ENCODE data around the gene TIGD1.

The TIGD1 gene

GRCh38 chr2:232586943-232587505, 36.7 kb upstream of the TIGD1 start:
- no peak overlapping the region for H3K27ac ChIP-seq
- H3K27me3 ChIP-seq (ENCODE audit: insufficient read depth, low read depth): no peaks in the 10 kb centered on the region
- TF ChIP-seq CTCF (conservative IDR thresholded peaks at IDR 0.05; ENCODE audit: low read depth, low read length): no peak
- no peaks in the 10 kb centered on the region for H4K20me1 ChIP-seq (ENCODE audit: insufficient read depth)
- H3K36me3 ChIP-seq (ENCODE audit: insufficient read depth): no peaks in the 10 kb centered on the region
- no peak overlapping the region for H3K9ac ChIP-seq
- no peak overlapping the region for H3K4me2 ChIP-seq
- H3K79me2 ChIP-seq (ENCODE audit: insufficient read depth, low read depth): no peaks in the 10 kb centered on the region
- H3K4me1 ChIP-seq (ENCODE audit: low read depth, poor library complexity, severe bottlenecking): no peaks in the 10 kb centered on the region
- no peak overlapping the region for H2AFZ ChIP-seq (ENCODE audit: low read depth)
- no peak overlapping the region for H3K4me3 ChIP-seq (IDR thresholded peaks at IDR 0.05; ENCODE audit: insufficient read depth, low read depth, low read length)

- no peak overlapping the region for H3K4me2 ChIP-seq
- H3K79me2 ChIP-seq (ENCODE audit: insufficient read depth, low read depth): no peaks in the 10 kb centered on the region
- H3K36me3 ChIP-seq (ENCODE audit: insufficient read depth): no peaks in the 10 kb centered on the region
- H2AFZ ChIP-seq (ENCODE audit: low read depth): no peak overlapping the region
- no peak overlapping the region for H3K9ac ChIP-seq
- no peaks in the 10 kb centered on the region for H3K27me3 ChIP-seq (ENCODE audit: insufficient read depth, low read depth)
- TF ChIP-seq CTCF (conservative IDR thresholded peaks at IDR 0.05; ENCODE audit: low read depth, low read length): no peak
- no peaks in the 10 kb centered on the region for H4K20me1 ChIP-seq (ENCODE audit: insufficient read depth)
- no peak overlapping the region for H3K27ac ChIP-seq
- no peaks in the 10 kb centered on the region for H3K4me1 ChIP-seq (ENCODE audit: low read depth, poor library complexity, severe bottlenecking)
- no peak overlapping the region for H3K4me3 ChIP-seq (IDR thresholded peaks at IDR 0.05; ENCODE audit: insufficient read depth, low read depth, low read length)
Measured at GRCh38 chr2:232584238-232584637, 33.9 kb upstream of the TIGD1 start.

- H3K79me2 ChIP-seq (ENCODE audit: insufficient read depth, low read depth): no peaks in the 10 kb centered on the region
- H3K4me3 ChIP-seq (IDR thresholded peaks at IDR 0.05; ENCODE audit: insufficient read depth, low read depth, low read length): no peak overlapping the region
- no peaks in the 10 kb centered on the region for H3K4me1 ChIP-seq (ENCODE audit: low read depth, poor library complexity, severe bottlenecking)
- H3K27me3 ChIP-seq (ENCODE audit: insufficient read depth, low read depth): no peaks in the 10 kb centered on the region
- no peak overlapping the region for H2AFZ ChIP-seq (ENCODE audit: low read depth)
- no peak for TF ChIP-seq CTCF (conservative IDR thresholded peaks at IDR 0.05; ENCODE audit: low read depth, low read length)
- H3K27ac ChIP-seq: no peak overlapping the region
- no peak overlapping the region for H3K4me2 ChIP-seq
- H3K36me3 ChIP-seq (ENCODE audit: insufficient read depth): no peaks in the 10 kb centered on the region
- no peaks in the 10 kb centered on the region for H4K20me1 ChIP-seq (ENCODE audit: insufficient read depth)
- H3K9ac ChIP-seq: no peak overlapping the region
Measured at GRCh38 chr2:232581725-232582124, 31.4 kb upstream of the TIGD1 start.

- H3K27me3 ChIP-seq (ENCODE audit: insufficient read depth, low read depth): no peaks in the 10 kb centered on the region
- H3K4me1 ChIP-seq (ENCODE audit: low read depth, poor library complexity, severe bottlenecking): no peaks in the 10 kb centered on the region
- no peaks in the 10 kb centered on the region for H3K79me2 ChIP-seq (ENCODE audit: insufficient read depth, low read depth)
- H3K4me3 ChIP-seq (IDR thresholded peaks at IDR 0.05; ENCODE audit: insufficient read depth, low read depth, low read length): no peak overlapping the region
- H2AFZ ChIP-seq (ENCODE audit: low read depth): no peak overlapping the region
- no peaks in the 10 kb centered on the region for H4K20me1 ChIP-seq (ENCODE audit: insufficient read depth)
- no peaks in the 10 kb centered on the region for H3K36me3 ChIP-seq (ENCODE audit: insufficient read depth)
- no peak overlapping the region for H3K27ac ChIP-seq
- H3K4me2 ChIP-seq: no peak overlapping the region
- H3K9ac ChIP-seq: no peak overlapping the region
- no peak for TF ChIP-seq CTCF (conservative IDR thresholded peaks at IDR 0.05; ENCODE audit: low read depth, low read length)
Measured at GRCh38 chr2:232580648-232580981, 30.3 kb upstream of the TIGD1 start.

All from KMS-11 (cell line).